ENCODE data around the gene HADHA.

DNA sequence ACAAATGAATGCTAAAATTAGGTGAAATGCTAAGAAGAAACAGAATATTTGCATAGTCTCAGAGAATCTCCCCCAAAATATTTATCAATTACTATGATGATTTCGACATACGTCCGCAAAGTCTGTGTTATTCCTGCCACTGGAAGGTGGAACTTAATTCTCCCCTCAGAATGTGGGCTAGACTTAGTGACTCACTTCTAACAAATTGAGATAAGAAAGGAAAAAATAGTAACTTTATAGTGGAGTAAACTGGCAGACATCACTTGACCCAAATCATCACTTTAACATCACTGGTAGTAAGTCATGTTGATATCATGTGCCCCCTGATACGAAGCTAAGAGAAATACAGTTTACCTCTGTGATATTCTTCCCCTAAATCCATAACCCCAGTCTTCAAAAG, 23.8 kb upstream of the HADHA start:
- TF ChIP-seq POLR2AphosphoS5 (IDR thresholded peaks at IDR 0.05; ENCODE audit: low read depth, low read length): no peak
- TF ChIP-seq SIN3A (IDR thresholded peaks at IDR 0.05; ENCODE audit: borderline replicate concordance, insufficient read depth, low read length): no peak
- TF ChIP-seq REST (IDR thresholded peaks at IDR 0.05; ENCODE audit: insufficient read depth in 1 of 2, low read depth in 2 of 2, low read length in 2 of 2): no peak
